ENCODE data around the gene GIT2. TPM values are rescaled to one million over a fixed set of nuclear protein-coding genes. Genes with fewer than 3 reads are reported as not detected.

GIT2 gene
- total and polyA plus RNA-seq, 2 of the 8 experiments (the other 6 are each of a cell fraction or from before 2014, with no cell fraction given), result 9.6 to 20.7 TPM

DNA sequence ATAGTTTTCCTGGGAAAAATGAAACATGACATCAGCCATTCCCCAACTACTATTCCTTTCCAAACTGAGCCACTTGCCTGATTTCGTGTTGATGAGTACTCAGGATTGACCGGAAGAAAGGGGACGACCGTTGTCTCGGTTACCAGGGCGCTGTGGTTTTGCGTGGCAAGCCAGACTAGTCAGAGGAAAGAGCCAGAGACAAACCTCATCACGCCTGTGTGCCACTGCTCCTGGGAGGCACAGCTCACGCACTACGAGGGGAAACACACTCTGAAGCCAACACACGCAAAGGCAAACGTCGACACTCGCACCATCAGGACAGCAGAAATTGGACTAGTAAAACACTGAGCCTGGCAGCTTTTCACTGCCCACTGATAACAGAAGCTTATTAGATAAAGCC is 35.0 kb downstream of the GIT2 start:
- Histone ChIP-seq H3K9ac (replicated peaks in 1 of 4; ENCODE audit: extremely low read depth in 1 of 4, low read depth in 3 of 4, low read length in 3 of 4) (no peak overlapping the region), H3K4me3 (ENCODE audit: extremely low read depth in 1 of 4, insufficient read depth in 2 of 4, low read depth in 3 of 4, low read length in 4 of 4) (no peak overlapping the region), H4K5ac (ENCODE audit: insufficient read length, low read depth, low read length) (no peak overlapping the region), H2BK5ac (ENCODE audit: low read depth, low read length) (no peak overlapping the region), H3K27me3 (replicated peaks in 1 of 4; ENCODE audit: control insufficient read depth in 3 of 4, extremely low read depth in 1 of 4, insufficient read depth in 3 of 4, low read length in 3 of 4) (no peaks in the 10 kb centered on the region), H3K79me1 (ENCODE audit: low read depth, low read length) (no peaks in the 10 kb centered on the region), H3K4me2 (ENCODE audit: insufficient read depth in 1 of 2, low read depth in 2 of 2, low read length in 2 of 2) (no peak overlapping the region), H3K23ac (ENCODE audit: insufficient read length) (no peak overlapping the region), H3K36me3 (ENCODE audit: control insufficient read depth in 2 of 4, insufficient read depth in 4 of 4, low read length in 3 of 4) (peaks cover 0 to 13% (median 2%) of the 10 kb centered on the region in 4 experiments; a peak in 2 of 8 replicates), H3K14ac (ENCODE audit: insufficient read length) (no peak overlapping the region), H3K79me2 (ENCODE audit: control insufficient read depth in 1 of 2, insufficient read depth in 2 of 2, low read length in 2 of 2) (no peaks in the 10 kb centered on the region), H3K27ac (ENCODE audit: low read depth, low read length) (no peak overlapping the region), H3K4ac (replicated peaks; ENCODE audit: insufficient read length, low read depth, low read length) (no peak overlapping the region), H4K91ac (replicated peaks; ENCODE audit: insufficient read length, low read length) (no peak overlapping the region), H2BK120ac (replicated peaks; ENCODE audit: low read depth, low read length) (no peak overlapping the region), H3K56ac (replicated peaks; ENCODE audit: insufficient read length, low read depth, low read length) (no peak overlapping the region), H4K20me1 (replicated peaks in 1 of 2; ENCODE audit: control insufficient read depth in 1 of 2, insufficient read depth in 2 of 2, low read length in 2 of 2) (no peaks in the 10 kb centered on the region), H2BK15ac (ENCODE audit: low read length) (no peak overlapping the region), H2BK12ac (ENCODE audit: low read depth, low read length) (no peak overlapping the region), H2BK20ac (ENCODE audit: low read length) (no peak overlapping the region), H2AFZ (ENCODE audit: low read length) (no peak overlapping the region), H3K23me2 (ENCODE audit: low read depth, low read length) (no peaks in the 10 kb centered on the region), H3K4me1 (replicated peaks in 1 of 4; ENCODE audit: control insufficient read depth in 3 of 4, insufficient read depth in 4 of 4, low read length in 3 of 4) (no peaks in the 10 kb centered on the region), H3K18ac (ENCODE audit: extremely low read depth, low read length) (no peak overlapping the region), H2AK5ac (ENCODE audit: low read depth, low read length) (no peak overlapping the region), H4K8ac (ENCODE audit: extremely low read depth, insufficient read depth, low read length) (no peak overlapping the region), H3K9me3 (ENCODE audit: insufficient read depth in 2 of 2, low read depth in 1 of 2, low read length in 1 of 2) (no peaks in the 10 kb centered on the region)
- 96% methylated on average over 14 of the region's 14 CpGs; no CpG with 5 or more reads in 1 of the 2 experiments for WGBS, 2 experiments (ENCODE audit: extremely low coverage in 1 of 2, insufficient coverage in 1 of 2, insufficient read length in 1 of 2, insufficient replicate concordance in 2 of 2, low coverage in 1 of 2, low lambda C conversion rate in 2 of 2, missing lambda C conversion rate in 1 of 2)
- FAIRE-seq, result no peak
- no peak for DNase-seq (ENCODE audit: low read depth in 1 of 2, low spot score in 2 of 2)
- POLR2A ChIA-PET (ENCODE audit: partially characterized antibody), result interaction anchor here (0.6 to 1.3 kb wide), 3 partner anchors 16 to 43 kb away, joined by 3 read pairs; no protein-coding TSS in a partner anchor
- CTCF ChIA-PET (ENCODE audit: partially characterized antibody), result interaction anchor here (1.0 to 1.5 kb wide), 3 partner anchors 27 to 156 kb away, joined by 3 to 5 read pairs (median 4); no protein-coding TSS in a partner anchor
- TF ChIP-seq, protein P1, sequence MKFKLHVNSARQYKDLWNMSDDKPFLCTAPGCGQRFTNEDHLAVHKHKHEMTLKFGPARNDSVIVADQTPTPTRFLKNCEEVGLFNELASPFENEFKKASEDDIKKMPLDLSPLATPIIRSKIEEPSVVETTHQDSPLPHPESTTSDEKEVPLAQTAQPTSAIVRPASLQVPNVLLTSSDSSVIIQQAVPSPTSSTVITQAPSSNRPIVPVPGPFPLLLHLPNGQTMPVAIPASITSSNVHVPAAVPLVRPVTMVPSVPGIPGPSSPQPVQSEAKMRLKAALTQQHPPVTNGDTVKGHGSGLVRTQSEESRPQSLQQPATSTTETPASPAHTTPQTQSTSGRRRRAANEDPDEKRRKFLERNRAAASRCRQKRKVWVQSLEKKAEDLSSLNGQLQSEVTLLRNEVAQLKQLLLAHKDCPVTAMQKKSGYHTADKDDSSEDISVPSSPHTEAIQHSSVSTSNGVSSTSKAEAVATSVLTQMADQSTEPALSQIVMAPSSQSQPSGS (IDR thresholded peaks at IDR 0.05; ENCODE audit: low read length), result no peak
- no peak for TF ChIP-seq SIRT6 (IDR thresholded peaks at IDR 0.05; ENCODE audit: low read length)
- TF ChIP-seq POU5F1 (IDR thresholded peaks at IDR 0.05; ENCODE audit: low read depth, low read length), result no peak
- TF ChIP-seq SP1 (IDR thresholded peaks at IDR 0.05; ENCODE audit: low read depth, low read length), result no peak
- TF ChIP-seq MAFK (IDR thresholded peaks at IDR 0.05; ENCODE audit: low read depth, low read length), result no peak
- TF ChIP-seq RFX5 (IDR thresholded peaks at IDR 0.05; ENCODE audit: borderline replicate concordance, low read depth, low read length), result no peak
- TF ChIP-seq KDM5A (IDR thresholded peaks at IDR 0.05; ENCODE audit: low read length), result no peak
- TF ChIP-seq SIX5 (IDR thresholded peaks at IDR 0.05; ENCODE audit: low read depth, low read length), result no peak
- no peak for TF ChIP-seq SUZ12 (IDR thresholded peaks at IDR 0.05; ENCODE audit: low read length)
- TF ChIP-seq JUND (IDR thresholded peaks at IDR 0.05; ENCODE audit: low read length), result no peak
